OCI-LY7 (cell line): Measurements from ENCODE around the gene PRLR. TPM values are rescaled to one million over a fixed set of nuclear protein-coding genes. Genes with fewer than 3 reads are reported as not detected.

Experiments used
- BruUV-seq: library from RNA; stranded (reverse); fragments of 400-500 nt; replicated peaks from 2 replicates; lab custom pipeline; 2021; lab: Mats Ljungman, UMichigan
- CTCF ChIA-PET: fragments of 300-600 bp; sonication (Branson Sonifier 250); formaldehyde crosslinking; loops from one replicate; lab custom pipeline; 2022; ENCODE audit warnings: antibody characterized with exemption; ENCODE audit not compliant: unreplicated experiment; lab: Charles Lee
- POLR2A ChIA-PET: fragments of 300-600 bp; sonication (Branson Sonifier 250); formaldehyde crosslinking; loops from one replicate; lab custom pipeline; 2022; ENCODE audit warnings: antibody characterized with exemption; lab: Charles Lee
- DNase-seq: peaks from one replicate; pipeline ENCODE4 v3.0.0-alpha.2; 2015; ENCODE audit warnings: low spot score
- H2AFZ ChIP-seq: fragments of 200-600 bp; sonication (generic), shearing (Covaris generic); 2 replicates; pipeline ENCODE4 v1.6.1; 2014; ENCODE audit warnings: mild to moderate bottlenecking, antibody characterized with exemption, low read length, moderate library complexity
- H3K27ac ChIP-seq: fragments of 200-600 bp; sonication (generic); 2 replicates; pipeline ENCODE4 v1.5.1; 2014; ENCODE audit warnings: mixed run types, low read depth, mild to moderate bottlenecking, moderate library complexity, low read length, inconsistent platforms; ENCODE audit not compliant: poor library complexity, severe bottlenecking
- H3K36me3 ChIP-seq: fragments of 200-600 bp; sonication (generic); 2 replicates; pipeline ENCODE4 v1.6.1; 2014; ENCODE audit warnings: mild to moderate bottlenecking, antibody characterized with exemption, low read length, moderate library complexity, mixed read lengths; ENCODE audit not compliant: insufficient read depth
- H3K4me1 ChIP-seq: fragments of 200-600 bp; sonication (generic); 2 replicates; pipeline ENCODE4 v1.5.1; 2014; ENCODE audit warnings: mild to moderate bottlenecking, low read length; ENCODE audit not compliant: insufficient read depth, poor library complexity, severe bottlenecking
- H3K4me2 ChIP-seq: fragments of 200-600 bp; sonication (generic); 2 replicates; pipeline ENCODE4 v1.6.1; 2014; ENCODE audit warnings: mild to moderate bottlenecking, low read length
- H3K4me3 ChIP-seq: fragments of 200-600 bp; sonication (generic); 2 replicates; pipeline ENCODE4 v1.5.1; 2014; ENCODE audit warnings: mild to moderate bottlenecking, low read depth, low read length; ENCODE audit not compliant: poor library complexity, severe bottlenecking
- H3K79me2 ChIP-seq: fragments of 200-600 bp; sonication (generic); 2 replicates; pipeline ENCODE4 v1.6.1; 2016; ENCODE audit warnings: low read depth, mild to moderate bottlenecking, low read length, moderate library complexity, mixed read lengths; ENCODE audit not compliant: insufficient read depth
- H3K9me2 ChIP-seq: fragments of 200-600 bp; sonication (generic); 2 replicates; pipeline ENCODE4 v1.6.1; 2016; ENCODE audit warnings: mild to moderate bottlenecking, low read length, mixed read lengths; ENCODE audit not compliant: insufficient read depth
- H3K9me3 ChIP-seq: fragments of 200-600 bp; sonication (generic); 2 replicates; pipeline ENCODE4 v1.6.1; 2014; ENCODE audit warnings: mild to moderate bottlenecking, mixed run types, low read length, mixed read lengths
- H4K20me1 ChIP-seq: fragments of 200-600 bp; sonication (generic); 2 replicates; pipeline ENCODE4 v1.6.1; 2014; ENCODE audit warnings: mild to moderate bottlenecking, antibody characterized with exemption, low read length, moderate library complexity, mixed read lengths; ENCODE audit not compliant: insufficient read depth
- CTCF ChIP-seq: fragments of 200-600 bp; sonication (generic); conservative IDR thresholded peaks from 2 replicates; pipeline ENCODE4 v1.5.1; 2014; ENCODE audit warnings: mild to moderate bottlenecking, antibody characterized with exemption, low read length, moderate library complexity, mixed read lengths
- EZH2phosphoT487 ChIP-seq: fragments of 200-600 bp; sonication (generic); IDR thresholded peaks from 2 replicates; pipeline ENCODE4 v1.6.1; 2018; ENCODE audit warnings: low read depth, borderline replicate concordance, mild to moderate bottlenecking, mixed run types, antibody characterized with exemption, low read length, moderate library complexity, mixed read lengths
- intact Hi-C: fragments of 100-400 bp; cut with micrococcal nuclease; formaldehyde crosslinking; loops from one replicate; pipeline ENCODE4 v1.10.0; 2022; ENCODE audit not compliant: unreplicated experiment
- total RNA-seq, 2 experiments: library from RNA; depleted of rRNA in 1 of 2; stranded (reverse); fragments of >200 nt in 1 of 2; shearing (Covaris generic) in 1 of 2; gene quantifications; 2 replicates each; pipeline ENCODE4 v1.2.3, GENCODE V29; 2014 to 2022

The PRLR gene
- total RNA-seq, 2 experiments from 2014 or later = not detected

GRCh38 chr5:35166043-35166442, 64.2 kb downstream of the PRLR start:
- Histone ChIP-seq H2AFZ (no peak overlapping the region), H3K4me2 (no peak overlapping the region), H3K36me3 (no peaks in the 10 kb centered on the region), H3K79me2 (no peaks in the 10 kb centered on the region), H4K20me1 (no peaks in the 10 kb centered on the region), H3K4me1 (no peaks in the 10 kb centered on the region), H3K9me3 (peaks cover 3% of the 10 kb centered on the region; the same call in 1 of the 2 replicates), H3K9me2 (0 out of 2 replicates have a peak, but pooled peaks cover 8% of the 10 kb centered on the region), H3K27ac (no peak overlapping the region), H3K4me3 (no peak overlapping the region)
- intact Hi-C loops = no loop called here
- POLR2A ChIA-PET = interaction anchor here (0.7 kb wide), 1 partner anchor 11 kb away, joined by 3 read pairs; no protein-coding TSS in a partner anchor
- peak; percentile 56 for TF ChIP-seq CTCF
- no peak for TF ChIP-seq EZH2phosphoT487
- DNase-seq = no peak
- CTCF ChIA-PET = no interaction called here
- BruUV-seq = no TSS peak

- no TSS peak for BruUV-seq
- no peak for DNase-seq
- Histone ChIP-seq H3K9me2 (0 out of 2 replicates have a peak, but pooled peaks cover 8% of the 10 kb centered on the region), H3K4me1 (no peaks in the 10 kb centered on the region), H3K4me2 (no peak overlapping the region), H2AFZ (no peak overlapping the region), H3K79me2 (no peaks in the 10 kb centered on the region), H3K9me3 (peaks cover 3% of the 10 kb centered on the region; the same call in 1 of the 2 replicates), H4K20me1 (no peaks in the 10 kb centered on the region), H3K27ac (no peak overlapping the region), H3K4me3 (no peak overlapping the region), H3K36me3 (no peaks in the 10 kb centered on the region)
- TF ChIP-seq EZH2phosphoT487 (no peak), CTCF (no peak)
- ChIA-PET CTCF (no interaction called here), POLR2A (no interaction called here)
- intact Hi-C loops = no loop called here
These were observed 65.3 kb downstream of the PRLR start for GRCh38 chr5:35164860-35165542.

GRCh38 chr5:35163710-35164033, 66.6 kb downstream of the PRLR start:
- intact Hi-C loops = no loop called here
- no peak for TF ChIP-seq EZH2phosphoT487
- no peak for TF ChIP-seq CTCF
- no peak overlapping the region for H2AFZ ChIP-seq
- ChIA-PET CTCF (no interaction called here), POLR2A (interaction anchor here (0.6 kb wide), 1 partner anchor 328 kb away, joined by 3 read pairs; no protein-coding TSS in a partner anchor)
- no peaks in the 10 kb centered on the region for H3K4me1 ChIP-seq
- H3K79me2 ChIP-seq = no peaks in the 10 kb centered on the region
- DNase-seq = no peak
- H3K4me2 ChIP-seq = no peak overlapping the region
- H3K27ac ChIP-seq = no peak overlapping the region
- H3K9me3 ChIP-seq = peaks cover 3% of the 10 kb centered on the region; the same call in 1 of the 2 replicates
- 0 out of 2 replicates have a peak, but pooled peaks cover 8% of the 10 kb centered on the region for H3K9me2 ChIP-seq
- BruUV-seq = no TSS peak
- H3K36me3 ChIP-seq = no peaks in the 10 kb centered on the region
- no peak overlapping the region for H3K4me3 ChIP-seq
- no peaks in the 10 kb centered on the region for H4K20me1 ChIP-seq
